ENCODE results near the gene LARGE1.

The LARGE1 gene

DNA sequence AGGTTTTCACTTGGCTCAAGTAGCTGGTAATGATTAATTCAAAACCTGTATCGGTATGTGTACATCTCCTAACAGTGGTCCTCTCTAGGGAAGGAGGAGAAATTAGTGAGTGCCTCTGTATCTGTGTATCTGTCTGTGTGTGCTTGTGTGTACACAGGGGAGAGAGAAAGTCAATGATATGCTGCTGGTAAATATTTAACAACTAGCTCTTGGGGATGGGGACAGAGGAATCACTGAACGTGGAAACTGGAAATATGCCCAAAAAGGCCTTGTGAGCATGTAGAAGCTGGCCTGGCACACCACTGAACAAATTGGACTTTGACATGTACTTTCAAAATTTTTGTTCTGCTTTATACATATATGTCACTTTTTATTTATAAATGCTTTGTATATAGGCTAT lies 648.1 kb downstream of the LARGE1 start:
- DNase-seq (ENCODE audit: low read depth in 2 of 3, low spot score in 1 of 3): no peak

DNA sequence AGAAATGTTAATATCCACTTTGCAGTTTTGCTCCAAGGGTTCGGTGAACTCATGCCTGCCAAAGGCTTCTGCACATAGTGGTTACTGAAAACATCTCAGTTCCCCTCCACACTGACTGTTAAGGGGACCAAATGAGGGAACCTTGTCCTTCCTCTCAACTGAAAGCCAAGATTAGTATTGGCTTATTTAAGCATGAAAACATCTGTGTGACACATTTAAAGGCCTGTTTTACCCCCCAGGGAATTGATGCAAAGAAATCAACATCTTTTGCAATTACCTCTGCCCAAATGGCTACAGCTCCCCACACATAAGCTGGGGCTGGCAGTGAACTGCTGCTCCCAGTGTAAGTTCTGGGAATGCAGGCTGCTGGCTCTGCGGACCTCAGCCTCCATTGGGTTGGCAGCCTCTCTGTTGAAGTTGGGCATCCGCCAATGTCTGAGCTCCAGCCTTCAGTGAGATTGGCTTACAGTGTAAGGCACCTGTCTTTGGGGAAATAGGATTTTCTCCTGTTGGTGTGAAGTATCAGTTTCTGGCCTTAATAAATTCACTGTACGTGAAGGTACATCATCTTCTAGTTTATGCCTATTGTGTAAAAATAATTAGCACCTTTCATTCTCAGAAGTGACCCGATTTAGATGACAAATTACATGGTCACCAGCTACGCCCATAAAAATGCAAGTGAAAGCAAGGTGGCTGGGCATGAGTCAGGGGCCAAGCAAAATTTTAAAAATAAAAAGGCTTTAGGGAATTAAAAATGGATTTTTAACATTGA lies 648.7 kb downstream of the LARGE1 start:
- DNase-seq (ENCODE audit: low read depth in 2 of 3, low spot score in 1 of 3): no peak

DNA sequence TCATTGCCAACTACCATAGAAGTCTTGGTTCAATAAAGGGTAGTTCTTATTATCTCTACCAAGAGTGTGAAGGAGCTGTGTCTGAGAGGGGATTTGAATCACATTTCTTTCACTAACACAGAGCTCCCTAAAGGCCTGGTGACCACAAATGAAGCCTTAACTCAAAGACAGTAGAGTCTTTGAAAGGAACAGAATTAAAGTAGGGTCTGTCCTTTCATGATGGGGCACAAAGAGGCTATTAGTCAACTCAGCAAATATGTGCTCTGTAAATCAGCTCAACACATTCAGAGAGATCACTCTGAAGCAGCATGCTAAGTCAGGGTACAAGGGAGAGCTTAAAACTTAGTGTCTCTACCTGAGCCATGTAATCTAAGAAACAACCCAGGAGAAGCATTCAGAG lies 649.7 kb downstream of the LARGE1 start:
- DNase-seq (ENCODE audit: low read depth in 2 of 3, low spot score in 1 of 3): no peak

DNA sequence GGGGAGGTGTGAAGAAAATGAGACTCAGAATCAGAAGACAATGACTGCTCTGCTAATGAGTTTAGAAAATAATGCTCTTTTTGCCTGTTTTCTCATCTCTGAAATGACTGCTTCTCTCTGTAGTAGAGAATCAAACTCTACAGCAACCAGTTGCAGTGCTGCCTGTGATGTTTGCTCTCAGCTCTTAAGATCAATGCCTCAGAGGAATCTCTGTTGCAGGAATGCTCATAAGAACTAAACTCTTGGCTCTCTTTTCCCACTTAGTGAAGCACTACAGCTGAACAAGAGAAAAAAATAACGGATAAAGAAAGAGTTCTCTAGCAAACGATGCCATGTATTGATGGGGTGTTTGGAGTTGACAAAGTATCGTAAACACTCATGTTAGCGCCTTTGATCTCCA lies 658.6 kb downstream of the LARGE1 start:
- DNase-seq (ENCODE audit: low read depth in 2 of 3, low spot score in 1 of 3): no peak

DNA sequence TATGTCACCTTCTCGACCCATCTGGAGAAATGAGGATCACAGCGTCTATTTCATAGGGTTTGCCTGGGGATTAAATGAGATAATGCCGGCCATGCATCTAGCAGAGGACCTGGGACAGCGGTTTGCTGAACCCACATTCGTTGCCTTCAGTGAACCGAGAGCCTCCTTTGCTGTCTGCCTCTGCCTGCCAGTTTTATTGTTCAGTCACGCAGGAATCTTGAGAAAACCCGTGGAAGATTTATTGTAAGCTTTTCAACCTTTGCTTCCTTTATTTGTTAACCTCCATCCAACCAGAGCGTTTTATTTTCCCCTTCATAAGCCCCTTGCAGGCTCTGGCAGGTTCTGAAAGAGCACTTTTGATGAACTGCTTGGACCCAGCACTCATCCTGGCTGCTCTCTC lies 659.8 kb downstream of the LARGE1 start:
- DNase-seq (ENCODE audit: low read depth in 2 of 3, low spot score in 1 of 3): no peak

DNA sequence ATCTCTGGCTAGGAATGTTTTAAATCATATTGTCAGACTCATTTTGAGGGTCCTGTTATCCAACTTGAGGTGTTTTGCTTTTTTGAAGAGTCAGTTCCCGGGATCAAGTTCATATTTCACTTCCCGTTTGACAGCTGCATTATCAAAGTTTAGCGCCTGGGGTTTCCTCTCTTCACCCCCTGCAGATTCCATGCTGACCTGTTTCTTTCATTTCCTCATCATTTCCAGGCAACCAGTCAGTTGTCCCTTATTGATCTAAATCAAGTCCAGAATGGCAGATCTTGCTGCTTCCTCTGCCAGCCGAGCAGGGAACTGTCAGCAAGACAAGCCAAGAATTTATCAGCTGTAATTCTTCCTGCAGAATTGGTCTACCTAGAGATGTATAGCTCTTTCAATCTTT lies 664.5 kb downstream of the LARGE1 start:
- DNase-seq (ENCODE audit: low read depth in 2 of 3, low spot score in 1 of 3): no peak

DNA sequence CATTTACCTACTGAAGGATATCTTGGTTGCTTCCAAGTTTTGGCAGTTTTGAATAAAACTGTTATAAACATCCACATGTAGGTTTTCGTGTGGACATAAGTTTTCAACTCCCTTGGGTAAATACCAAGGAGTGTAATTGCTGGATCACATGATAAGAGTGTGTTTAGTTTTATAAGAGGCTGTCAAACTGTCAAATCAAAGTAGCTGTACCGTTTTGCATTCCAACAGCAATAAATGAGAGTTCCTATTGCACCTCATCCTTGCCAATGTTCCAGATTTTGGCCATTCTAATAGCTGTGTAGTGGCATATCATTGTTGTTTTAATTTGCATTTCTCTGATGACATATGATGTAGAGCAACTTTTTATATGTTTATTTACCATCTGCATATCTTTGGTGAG lies 671.3 kb downstream of the LARGE1 start:
- no peak for DNase-seq (ENCODE audit: low read depth in 2 of 3, low spot score in 1 of 3)

DNA sequence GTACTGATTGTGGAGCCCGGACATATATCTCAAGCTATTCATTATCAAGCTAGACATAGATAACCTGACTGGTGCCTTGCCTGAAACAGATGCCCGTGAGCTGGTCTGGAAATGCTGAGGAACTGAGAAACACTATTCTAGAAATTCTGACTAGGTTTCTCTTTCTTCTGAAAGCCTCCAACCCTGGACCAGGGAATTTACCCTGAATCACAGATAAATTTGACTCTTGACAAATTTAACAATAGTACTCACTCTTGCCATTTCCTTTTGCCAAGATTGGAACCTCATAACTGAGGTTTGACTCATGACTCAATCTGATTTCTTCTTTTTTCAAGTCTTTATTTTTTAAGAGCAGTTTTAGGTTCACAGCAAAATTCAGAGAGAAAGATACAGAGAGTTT lies 672.5 kb downstream of the LARGE1 start:
- DNase-seq (ENCODE audit: low read depth in 2 of 3, low spot score in 1 of 3): no peak

DNA sequence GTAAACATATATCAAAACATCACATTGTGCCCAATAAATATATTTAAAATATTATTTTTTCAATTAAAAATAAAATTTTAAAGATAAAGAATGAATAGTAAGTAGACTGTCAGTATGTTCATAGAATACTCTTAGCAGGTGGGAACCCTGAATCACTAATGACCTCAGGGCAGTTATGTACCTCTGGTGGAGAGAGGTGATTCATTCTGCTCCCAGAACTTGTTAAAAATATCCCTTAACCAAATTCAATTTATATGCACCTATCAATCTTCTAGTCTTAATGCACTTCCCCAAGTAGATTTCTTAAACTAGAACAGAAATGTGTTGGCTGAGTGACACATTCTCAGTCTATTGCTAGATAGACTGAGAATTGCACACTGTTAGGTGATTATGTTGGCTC lies 678.2 kb downstream of the LARGE1 start:
- DNase-seq (ENCODE audit: low read depth in 2 of 3, low spot score in 1 of 3): no peak

DNA sequence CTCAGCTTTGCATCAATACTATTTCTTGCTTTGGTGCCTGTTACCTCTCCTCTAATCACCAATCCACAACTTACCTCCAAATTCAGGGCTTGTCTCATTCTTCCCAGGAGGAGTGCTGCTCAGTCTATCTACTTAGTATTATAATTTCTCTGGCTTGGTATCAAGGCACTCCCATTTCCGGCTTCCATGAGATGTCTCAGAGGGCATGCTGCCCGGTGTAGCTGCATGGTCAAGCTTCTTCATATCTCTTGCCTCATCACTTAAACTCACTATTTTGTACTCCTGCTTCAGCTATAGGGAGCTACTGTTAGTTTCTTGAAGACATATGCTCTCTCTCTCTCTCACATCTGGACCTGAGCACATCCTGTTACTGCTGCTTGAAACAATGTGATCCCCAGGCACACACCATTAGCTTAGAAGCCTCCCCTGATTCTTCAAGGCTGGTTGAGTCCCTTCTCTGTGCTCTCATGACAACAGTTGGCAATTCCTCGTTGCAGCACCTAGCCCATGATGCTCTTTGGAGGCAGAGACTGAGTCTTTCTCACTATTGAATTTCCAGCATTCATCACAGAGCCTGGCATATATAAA lies 679.3 kb downstream of the LARGE1 start:
- DNase-seq (ENCODE audit: low read depth in 2 of 3, low spot score in 1 of 3): no peak

DNA sequence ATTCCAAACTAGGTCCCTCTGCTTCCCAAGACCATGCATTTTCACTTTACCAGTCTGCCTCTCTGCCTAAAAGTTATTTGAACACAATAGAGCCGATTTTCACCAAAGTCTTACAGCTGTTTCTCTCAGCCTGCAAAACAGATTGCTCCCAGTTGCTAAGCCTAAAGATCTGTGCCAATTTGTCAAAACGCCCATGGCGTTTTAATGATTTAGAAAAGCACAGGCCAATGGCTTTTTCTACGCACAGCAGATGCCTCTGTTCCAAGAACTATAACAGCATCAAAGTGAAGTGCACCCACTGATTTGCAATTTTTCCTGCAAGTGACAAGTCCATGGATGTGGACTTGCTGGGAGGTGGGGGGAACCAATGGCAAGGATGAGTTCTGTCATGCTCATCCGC lies 688.2 kb downstream of the LARGE1 start:
- DNase-seq (ENCODE audit: low read depth in 2 of 3, low spot score in 1 of 3): no peak

DNA sequence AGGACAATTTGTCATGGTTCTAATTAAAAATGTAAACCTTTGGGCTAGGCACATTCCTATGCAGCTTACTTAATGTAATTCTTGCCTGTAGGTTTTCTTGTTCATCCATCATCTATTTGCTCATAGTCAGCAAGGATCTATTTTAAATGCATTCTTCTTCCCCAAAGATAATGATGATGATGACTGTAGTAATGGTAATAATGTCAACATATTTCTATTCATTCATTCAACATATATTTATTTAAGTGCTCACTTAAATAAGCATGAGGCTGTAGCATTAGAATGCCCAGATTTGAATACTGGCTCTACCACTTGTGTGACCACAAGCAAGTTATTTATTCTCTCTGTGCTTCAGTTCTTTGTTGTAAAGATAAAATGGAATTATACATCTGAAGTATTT lies 692.5 kb downstream of the LARGE1 start:
- DNase-seq (ENCODE audit: low read depth in 2 of 3, low spot score in 1 of 3): no peak

DNA sequence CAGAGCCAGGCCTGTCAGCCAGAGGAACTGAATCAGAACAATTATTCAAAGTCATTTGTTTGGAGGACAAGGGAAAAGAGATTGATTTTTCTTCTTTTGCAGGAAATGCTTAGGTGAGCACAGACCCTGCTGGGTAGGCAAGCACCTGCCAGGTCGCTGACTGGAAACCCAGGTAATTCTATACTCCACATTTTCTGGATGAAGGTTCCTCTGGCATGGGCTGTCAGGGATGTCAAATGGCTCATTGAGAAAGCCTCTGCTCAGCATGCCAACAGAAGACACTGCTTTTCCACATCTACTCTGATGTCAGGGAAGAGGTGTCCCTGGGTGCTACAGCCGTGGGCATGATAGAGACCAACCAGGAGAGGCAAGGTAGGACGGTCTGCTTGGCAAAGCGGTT lies 695.4 kb downstream of the LARGE1 start:
- no peak for DNase-seq (ENCODE audit: low read depth in 2 of 3, low spot score in 1 of 3)
